Tibial nerve (tissue), 4 donors: ENCODE measurements around the gene CRYGA. TPM values are rescaled to one million over a fixed set of nuclear protein-coding genes. Genes with fewer than 3 reads are reported as not detected.

Source experiments
- DNase-seq, 2 donors: peaks; one replicate each; pipeline ENCODE4 v3.0.0-alpha.2; 2019; ENCODE audit warnings: low spot score in 2 of 2
- H3K27ac ChIP-seq, 4 donors: fragments of 200-600 bp; sonication (generic) in 3 of 4; one replicate each; pipeline ENCODE4 v1.5.1; 2017 to 2019; ENCODE audit warnings: mild to moderate bottlenecking in 1 of 4
- H3K27me3 ChIP-seq, 2 donors: fragments of 200-600 bp; sonication (generic) in 1 of 2; one replicate each; pipeline versions ENCODE4 v1.5.1 to v1.6.0; 2017 to 2019
- H3K36me3 ChIP-seq, 3 donors: fragments of 200-600 bp; sonication (generic); one replicate each; pipeline ENCODE4 v1.5.1; 2018 to 2019
- H3K4me1 ChIP-seq, 4 donors: fragments of 200-600 bp; sonication (generic) in 3 of 4; one replicate each; pipeline ENCODE4 v1.5.1; 2017 to 2019
- H3K4me3 ChIP-seq, 4 donors: fragments of 200-600 bp; sonication (generic) in 3 of 4; one replicate each; pipeline ENCODE4 v1.5.1; 2017 to 2019; ENCODE audit warnings: mild to moderate bottlenecking in 1 of 4, moderate library complexity in 1 of 4
- H3K9me3 ChIP-seq, 4 donors: fragments of 200-600 bp; sonication (generic) in 3 of 4; one replicate each; pipeline ENCODE4 v1.5.1; 2017 to 2019
- EP300 ChIP-seq, 2 donors: sonication (generic); formaldehyde crosslinking; IDR thresholded peaks; one replicate each; pipeline ENCODE4 v1.6.1; 2017; ENCODE audit warnings: antibody characterized with exemption in 2 of 2, mild to moderate bottlenecking in 1 of 2
- POLR2A ChIP-seq, 2 donors: fragments of 450-650 bp; IDR thresholded peaks; one replicate each; pipeline ENCODE4 v1.6.1; 2017; ENCODE audit warnings: antibody characterized with exemption in 2 of 2, mild to moderate bottlenecking in 2 of 2, moderate library complexity in 2 of 2
- WGBS, 2 donors: methylation state at CpG; one replicate each; pipeline ENCODE4 v1.1.5; 2018; 5-methylcytosine and 5-hydroxymethylcytosine counted together
- total RNA-seq, 4 donors: library from RNA; depleted of rRNA; stranded (reverse); fragments of >200 nt; gene quantifications; one replicate each; pipeline ENCODE4 v1.1.0, GENCODE V29; 2016
- TF ChIP-seq, protein P1 (sequence below), 5 experiments: fragments of 200-600 bp in 3 of 5; fragments of 450-650 bp in 2 of 5; sonication (generic) in 3 of 5; IDR thresholded peaks; one replicate each; pipeline ENCODE4 v1.5.1; 2016 to 2019; ENCODE audit warnings: antibody characterized with exemption in 5 of 5, mild to moderate bottlenecking in 3 of 5, moderate library complexity in 2 of 5

Gene CRYGA
- total RNA-seq, 4 donors from 2014 or later, result not detected

DNA sequence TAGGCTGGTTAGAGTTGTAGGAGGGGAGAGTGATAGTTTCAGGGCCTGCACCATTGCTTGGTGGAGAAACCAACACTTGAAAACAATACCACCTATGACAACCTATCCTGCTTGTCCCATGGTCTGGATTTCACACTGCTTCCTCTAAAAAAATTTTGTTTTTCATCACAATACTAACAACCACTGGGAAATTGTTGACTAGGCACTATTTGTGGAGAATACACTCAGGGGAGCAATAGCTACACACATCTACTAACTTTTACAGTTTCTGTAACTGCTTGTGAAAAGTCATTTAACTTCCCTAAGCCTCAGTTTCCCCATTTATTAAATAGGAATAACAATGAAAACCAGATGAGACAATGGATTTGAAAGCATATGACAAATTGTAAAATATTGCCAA lies 13.3 kb downstream of the CRYGA start:
- Histone ChIP-seq H3K4me3 (no peak overlapping the region), H3K27ac (no peak overlapping the region), H3K27me3 (no peaks in the 10 kb centered on the region), H3K4me1 (no peaks in the 10 kb centered on the region), H3K9me3 (peaks cover 0 to 8% (median 0%) of the 10 kb centered on the region in 4 donors), H3K36me3 (no peaks in the 10 kb centered on the region)
- no peak for DNase-seq
- TF ChIP-seq EP300 (IDR thresholded peaks at IDR 0.05) (no peak), POLR2A (IDR thresholded peaks at IDR 0.05) (no peak)
- TF ChIP-seq, protein P1, sequence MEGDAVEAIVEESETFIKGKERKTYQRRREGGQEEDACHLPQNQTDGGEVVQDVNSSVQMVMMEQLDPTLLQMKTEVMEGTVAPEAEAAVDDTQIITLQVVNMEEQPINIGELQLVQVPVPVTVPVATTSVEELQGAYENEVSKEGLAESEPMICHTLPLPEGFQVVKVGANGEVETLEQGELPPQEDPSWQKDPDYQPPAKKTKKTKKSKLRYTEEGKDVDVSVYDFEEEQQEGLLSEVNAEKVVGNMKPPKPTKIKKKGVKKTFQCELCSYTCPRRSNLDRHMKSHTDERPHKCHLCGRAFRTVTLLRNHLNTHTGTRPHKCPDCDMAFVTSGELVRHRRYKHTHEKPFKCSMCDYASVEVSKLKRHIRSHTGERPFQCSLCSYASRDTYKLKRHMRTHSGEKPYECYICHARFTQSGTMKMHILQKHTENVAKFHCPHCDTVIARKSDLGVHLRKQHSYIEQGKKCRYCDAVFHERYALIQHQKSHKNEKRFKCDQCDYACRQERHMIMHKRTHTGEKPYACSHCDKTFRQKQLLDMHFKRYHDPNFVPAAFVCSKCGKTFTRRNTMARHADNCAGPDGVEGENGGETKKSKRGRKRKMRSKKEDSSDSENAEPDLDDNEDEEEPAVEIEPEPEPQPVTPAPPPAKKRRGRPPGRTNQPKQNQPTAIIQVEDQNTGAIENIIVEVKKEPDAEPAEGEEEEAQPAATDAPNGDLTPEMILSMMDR (IDR thresholded peaks at IDR 0.05), result no peak

DNA sequence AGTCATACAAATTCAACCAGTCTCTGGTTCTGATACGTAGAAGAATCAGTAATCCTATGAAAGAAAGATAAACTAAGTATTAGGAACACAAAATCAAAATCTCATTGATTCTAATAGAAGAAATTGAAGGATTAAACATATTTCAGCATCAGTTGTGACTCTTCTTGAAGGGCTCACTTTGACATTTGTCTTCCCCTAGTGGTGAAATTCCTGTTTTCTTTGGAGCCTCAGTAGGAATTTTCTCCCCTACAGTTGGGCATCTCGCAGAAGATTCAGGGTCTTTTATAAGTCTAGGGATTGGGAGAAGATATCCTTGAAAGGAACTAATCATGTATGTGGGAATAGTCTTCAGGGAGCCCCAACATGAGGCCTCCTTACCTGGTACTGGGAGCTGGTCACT lies 14.6 kb downstream of the CRYGA start:
- TF ChIP-seq POLR2A (IDR thresholded peaks at IDR 0.05) (no peak), EP300 (IDR thresholded peaks at IDR 0.05) (no peak)
- TF ChIP-seq, protein P1 (IDR thresholded peaks at IDR 0.05), result no peak
- no peak for DNase-seq
- H3K9me3 ChIP-seq, result peaks cover 0 to 8% (median 0%) of the 10 kb centered on the region in 4 donors
- H3K27me3 ChIP-seq, result no peaks in the 10 kb centered on the region
- no peak overlapping the region for H3K4me3 ChIP-seq
- H3K36me3 ChIP-seq, result no peaks in the 10 kb centered on the region
- 69 to 76% methylated on average over 2 of the region's 2 CpGs for WGBS, 2 donors
- H3K27ac ChIP-seq, result no peak overlapping the region
- no peaks in the 10 kb centered on the region for H3K4me1 ChIP-seq

DNA sequence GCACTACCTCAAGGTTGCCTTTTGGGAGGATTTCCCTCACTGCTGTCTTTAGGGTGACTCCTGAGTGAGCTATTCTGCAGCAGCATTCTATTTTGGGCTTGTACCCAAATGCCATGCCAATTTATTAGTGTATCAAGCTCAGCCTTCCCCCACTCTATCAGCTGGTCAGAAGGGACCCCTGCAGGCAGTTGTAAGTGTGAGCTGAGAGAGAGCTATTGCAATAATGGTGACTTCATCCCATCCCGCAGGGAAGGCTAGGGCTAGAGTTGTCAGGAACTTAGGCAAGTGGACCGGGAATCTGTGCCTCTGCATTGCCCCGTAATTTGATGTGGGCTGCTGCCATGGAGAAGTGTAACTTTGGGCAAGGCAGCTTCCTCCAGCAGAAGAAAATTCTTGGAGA lies 15.6 kb downstream of the CRYGA start:
- Histone ChIP-seq H3K27me3 (no peaks in the 10 kb centered on the region), H3K4me1 (no peaks in the 10 kb centered on the region), H3K36me3 (no peaks in the 10 kb centered on the region), H3K9me3 (peaks cover 0 to 8% (median 0%) of the 10 kb centered on the region in 4 donors), H3K27ac (no peak overlapping the region), H3K4me3 (no peak overlapping the region)
- TF ChIP-seq, protein P1 (IDR thresholded peaks at IDR 0.05), result no peak
- TF ChIP-seq EP300 (IDR thresholded peaks at IDR 0.05) (no peak), POLR2A (IDR thresholded peaks at IDR 0.05) (no peak)
- 74% methylated on average over 3 of the region's 3 CpGs for WGBS, 2 donors
- DNase-seq, result no peak

DNA sequence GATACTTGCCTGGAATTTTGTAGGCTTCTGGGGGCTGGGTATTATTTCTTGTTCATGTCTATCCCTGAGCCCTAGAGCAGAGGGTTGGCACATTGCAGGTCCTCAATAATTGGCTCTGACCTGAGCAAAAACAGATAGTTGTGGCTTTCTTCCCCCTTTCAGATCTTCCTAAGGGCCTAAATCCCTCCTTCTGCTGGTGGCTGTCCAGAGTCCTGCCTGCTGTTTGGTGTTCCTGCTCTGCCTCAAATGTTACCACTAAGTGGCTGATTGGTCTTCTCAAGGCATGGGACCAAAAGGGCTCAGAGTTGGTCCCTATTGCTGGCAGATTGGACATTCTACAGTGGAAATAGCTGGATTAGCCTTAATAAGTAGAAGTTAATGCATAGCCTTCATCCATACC lies 16.4 kb downstream of the CRYGA start:
- Histone ChIP-seq H3K27me3 (no peaks in the 10 kb centered on the region), H3K4me1 (no peaks in the 10 kb centered on the region), H3K4me3 (no peak overlapping the region), H3K36me3 (no peaks in the 10 kb centered on the region), H3K9me3 (peaks cover 0 to 8% (median 0%) of the 10 kb centered on the region in 4 donors), H3K27ac (no peak overlapping the region)
- TF ChIP-seq EP300 (IDR thresholded peaks at IDR 0.05) (no peak), POLR2A (IDR thresholded peaks at IDR 0.05) (no peak)
- TF ChIP-seq, protein P1 (IDR thresholded peaks at IDR 0.05), result no peak
- DNase-seq, result no peak

DNA sequence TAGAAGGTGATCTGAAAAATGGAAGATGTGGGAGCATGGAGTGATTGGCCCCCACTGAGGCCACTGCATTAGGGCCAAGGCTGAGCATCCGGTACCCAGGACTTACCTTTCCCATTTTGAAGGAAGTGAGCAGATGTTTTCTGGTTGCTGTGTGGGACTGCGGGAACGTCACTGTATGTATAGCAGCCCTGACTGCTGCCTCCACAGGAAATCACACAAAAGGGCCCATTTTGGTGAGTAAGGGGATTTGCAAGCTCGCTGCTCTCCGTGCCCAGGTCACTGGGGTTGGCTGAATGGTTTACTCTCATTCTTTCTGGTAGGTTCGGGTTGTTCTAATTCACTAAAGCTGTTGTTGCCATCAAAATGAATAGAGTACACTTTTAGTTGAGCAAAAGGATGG lies 17.4 kb downstream of the CRYGA start, which contains the start of gene CRYGB:
TSS of gene CRYGB (minus strand) at position 153 of the 400 bp plus-strand sequence. CDS start at position 115, 38 bp downstream.
- DNase-seq, result no peak
- Histone ChIP-seq H3K9me3 (peaks cover 0 to 2% (median 0%) of the 10 kb centered on the region in 4 donors), H3K36me3 (no peaks in the 10 kb centered on the region), H3K4me1 (no peaks in the 10 kb centered on the region), H3K27ac (no peak within 1 kb of the TSS), H3K4me3 (no peak within 1 kb of the TSS), H3K27me3 (no peaks in the 10 kb centered on the region)
- TF ChIP-seq POLR2A (IDR thresholded peaks at IDR 0.05) (no peak), EP300 (IDR thresholded peaks at IDR 0.05) (no peak)
- TF ChIP-seq, protein P1 (IDR thresholded peaks at IDR 0.05), result no peak
- 52 to 54% methylated on average over 6 of the region's 6 CpGs for WGBS, 2 donors
